Measurements from ENCODE around the gene CLEC6A. TPM values are rescaled to one million over a fixed set of nuclear protein-coding genes. Genes with fewer than 3 reads are reported as not detected.

Gene CLEC6A
- total RNA-seq, 1 experiment from 2014 or later: not detected

DNA sequence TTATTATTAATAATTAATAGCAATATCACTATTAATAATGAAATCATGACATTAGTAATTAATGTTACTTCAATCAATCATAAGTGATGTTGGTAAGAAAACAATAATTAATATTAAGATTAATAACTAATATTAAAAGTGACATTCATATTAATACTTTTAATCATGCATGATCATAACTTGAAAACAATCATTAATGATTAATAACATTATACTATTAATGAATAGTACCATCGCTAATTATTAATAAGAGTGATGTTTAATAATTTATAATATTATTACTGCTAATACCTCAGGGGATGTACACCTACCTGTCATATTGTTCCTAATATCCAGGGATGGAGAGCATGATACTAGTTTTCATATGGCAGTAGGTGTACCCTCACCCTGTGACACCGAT is 10.0 kb upstream of the CLEC6A start:
- CTCF ChIA-PET: no interaction called here
- Histone ChIP-seq H3K36me3 (ENCODE audit: control insufficient read depth in 1 of 2, insufficient read depth in 2 of 2, low read length in 2 of 2) (no peaks in the 10 kb centered on the region), H4K20me1 (ENCODE audit: insufficient read depth) (no peaks in the 10 kb centered on the region), H3K4me2 (ENCODE audit: low read length) (no peak overlapping the region), H3K9ac (ENCODE audit: low read length) (no peak overlapping the region), H3K27me3 (ENCODE audit: insufficient read depth, low read length) (no peaks in the 10 kb centered on the region), H2AFZ (ENCODE audit: low read depth, low read length, poor library complexity, severe bottlenecking) (no peak overlapping the region), H3K79me2 (ENCODE audit: insufficient read depth, low read length) (no peaks in the 10 kb centered on the region), H3K9me2 (ENCODE audit: insufficient read depth) (no peaks in the 10 kb centered on the region), H3K4me1 (ENCODE audit: control insufficient read depth in 1 of 2, insufficient read depth in 2 of 2, low read length in 2 of 2) (no peaks in the 10 kb centered on the region), H3K27ac (ENCODE audit: low read depth, low read length) (no peak overlapping the region), H3K4me3 (replicated peaks in 1 of 2; ENCODE audit: low read depth in 1 of 2, low read length in 2 of 2) (no peak overlapping the region), H3K9me3 (ENCODE audit: control insufficient read depth in 1 of 2, insufficient read depth in 1 of 2, low read depth in 1 of 2, low read length in 2 of 2) (no peaks in the 10 kb centered on the region)
- ATAC-seq (no peak), DNase-seq (ENCODE audit: low read depth, low spot score) (no peak)
- no peak for TF ChIP-seq CEBPB (IDR thresholded peaks at IDR 0.05; ENCODE audit: low read depth)
- no TSS peak for BruUV-seq (replicated peaks)
- POLR2A ChIA-PET: no interaction called here
- intact Hi-C loops (cut with micrococcal nuclease): no loop called here
- RAD21 ChIA-PET (ENCODE audit: low non-redundant PET in 1 of 2, low total read pairs in 2 of 2, uncharacterized antibody in 2 of 2, unreplicated experiment in 2 of 2): no interaction called here

DNA sequence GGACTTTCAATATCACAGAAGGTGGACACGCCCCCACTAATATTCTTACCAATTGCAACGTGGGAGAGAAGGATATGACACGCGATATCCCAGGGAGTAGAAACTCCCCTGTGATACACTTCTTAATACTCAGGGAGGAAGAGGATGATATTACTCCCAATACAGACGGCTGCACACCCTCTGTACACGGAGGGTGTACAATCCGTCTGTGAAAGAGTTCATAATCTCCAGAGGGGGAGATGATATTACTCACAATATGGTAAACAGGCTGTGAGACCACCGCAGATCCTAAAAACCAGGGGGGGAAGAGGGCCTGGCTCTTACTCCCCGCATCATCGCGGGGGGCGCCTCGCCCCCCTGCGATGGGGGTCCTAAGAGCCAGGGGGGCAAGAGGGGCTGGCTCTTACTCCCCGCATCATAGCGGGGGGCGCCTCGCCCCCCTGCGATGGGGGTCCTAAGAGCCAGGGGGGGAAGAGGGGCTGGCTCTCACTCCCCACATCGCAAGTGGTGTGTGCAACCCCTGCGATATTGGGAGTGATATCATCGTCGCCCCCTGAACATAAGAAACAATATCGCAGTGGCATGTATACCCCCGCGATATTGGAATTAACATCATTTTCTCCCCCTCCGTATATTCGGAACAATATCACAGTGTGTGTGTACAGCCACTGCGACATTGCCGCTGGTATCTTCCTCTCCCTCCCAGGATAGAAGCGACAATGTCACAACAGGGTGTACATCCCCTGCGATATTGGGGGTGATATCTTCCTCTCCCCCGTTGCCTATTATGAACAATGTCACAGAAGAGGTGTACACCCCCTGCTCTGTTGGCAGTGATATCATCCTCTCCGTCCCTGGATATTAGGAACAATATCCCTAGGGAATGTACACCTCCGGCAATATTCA is 8.9 kb upstream of the CLEC6A start:
- CTCF ChIA-PET: no interaction called here
- Histone ChIP-seq H3K9me3 (ENCODE audit: control insufficient read depth in 1 of 2, insufficient read depth in 1 of 2, low read depth in 1 of 2, low read length in 2 of 2) (no peaks in the 10 kb centered on the region), H3K36me3 (ENCODE audit: control insufficient read depth in 1 of 2, insufficient read depth in 2 of 2, low read length in 2 of 2) (no peaks in the 10 kb centered on the region), H3K27ac (ENCODE audit: low read depth, low read length) (no peak overlapping the region), H3K9ac (ENCODE audit: low read length) (no peak overlapping the region), H3K4me2 (ENCODE audit: low read length) (no peak overlapping the region), H3K4me1 (ENCODE audit: control insufficient read depth in 1 of 2, insufficient read depth in 2 of 2, low read length in 2 of 2) (no peaks in the 10 kb centered on the region), H3K79me2 (ENCODE audit: insufficient read depth, low read length) (no peaks in the 10 kb centered on the region), H3K27me3 (ENCODE audit: insufficient read depth, low read length) (peaks cover 10% of the 10 kb centered on the region), H2AFZ (ENCODE audit: low read depth, low read length, poor library complexity, severe bottlenecking) (no peak overlapping the region), H3K9me2 (ENCODE audit: insufficient read depth) (no peaks in the 10 kb centered on the region), H4K20me1 (ENCODE audit: insufficient read depth) (no peaks in the 10 kb centered on the region), H3K4me3 (replicated peaks in 1 of 2; ENCODE audit: low read depth in 1 of 2, low read length in 2 of 2) (no peak overlapping the region)
- ATAC-seq (no peak), DNase-seq (ENCODE audit: low read depth, low spot score) (no peak)
- no TSS peak for BruUV-seq (replicated peaks)
- RAD21 ChIA-PET (ENCODE audit: low non-redundant PET in 1 of 2, low total read pairs in 2 of 2, uncharacterized antibody in 2 of 2, unreplicated experiment in 2 of 2): no interaction called here
- POLR2A ChIA-PET: no interaction called here
- intact Hi-C loops (cut with micrococcal nuclease): no loop called here
- TF ChIP-seq JUND (IDR thresholded peaks at IDR 0.05): no peak
- TF ChIP-seq, protein P1, sequence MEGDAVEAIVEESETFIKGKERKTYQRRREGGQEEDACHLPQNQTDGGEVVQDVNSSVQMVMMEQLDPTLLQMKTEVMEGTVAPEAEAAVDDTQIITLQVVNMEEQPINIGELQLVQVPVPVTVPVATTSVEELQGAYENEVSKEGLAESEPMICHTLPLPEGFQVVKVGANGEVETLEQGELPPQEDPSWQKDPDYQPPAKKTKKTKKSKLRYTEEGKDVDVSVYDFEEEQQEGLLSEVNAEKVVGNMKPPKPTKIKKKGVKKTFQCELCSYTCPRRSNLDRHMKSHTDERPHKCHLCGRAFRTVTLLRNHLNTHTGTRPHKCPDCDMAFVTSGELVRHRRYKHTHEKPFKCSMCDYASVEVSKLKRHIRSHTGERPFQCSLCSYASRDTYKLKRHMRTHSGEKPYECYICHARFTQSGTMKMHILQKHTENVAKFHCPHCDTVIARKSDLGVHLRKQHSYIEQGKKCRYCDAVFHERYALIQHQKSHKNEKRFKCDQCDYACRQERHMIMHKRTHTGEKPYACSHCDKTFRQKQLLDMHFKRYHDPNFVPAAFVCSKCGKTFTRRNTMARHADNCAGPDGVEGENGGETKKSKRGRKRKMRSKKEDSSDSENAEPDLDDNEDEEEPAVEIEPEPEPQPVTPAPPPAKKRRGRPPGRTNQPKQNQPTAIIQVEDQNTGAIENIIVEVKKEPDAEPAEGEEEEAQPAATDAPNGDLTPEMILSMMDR (IDR thresholded peaks at IDR 0.05 in 2 of 3, conservative IDR thresholded peaks at IDR 0.05 in 1 of 3; ENCODE audit: borderline replicate concordance in 1 of 3, insufficient read depth in 1 of 3, low read depth in 2 of 3, low read length in 2 of 3): no peak
- TF ChIP-seq SRF (IDR thresholded peaks at IDR 0.05; ENCODE audit: low read depth): no peak
- TF ChIP-seq YY1 (IDR thresholded peaks at IDR 0.05; ENCODE audit: extremely low read depth, insufficient replicate concordance, low read depth, low read length): no peak
- TF ChIP-seq ELF1 (IDR thresholded peaks at IDR 0.05; ENCODE audit: borderline replicate concordance, low read depth): no peak
- no peak for TF ChIP-seq POLR2A (IDR thresholded peaks at IDR 0.05; ENCODE audit: borderline replicate concordance, extremely low read depth, insufficient read depth, insufficient read length)
- TF ChIP-seq, protein P2, sequence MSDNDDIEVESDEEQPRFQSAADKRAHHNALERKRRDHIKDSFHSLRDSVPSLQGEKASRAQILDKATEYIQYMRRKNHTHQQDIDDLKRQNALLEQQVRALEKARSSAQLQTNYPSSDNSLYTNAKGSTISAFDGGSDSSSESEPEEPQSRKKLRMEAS (IDR thresholded peaks at IDR 0.05): no peak
- no peak for TF ChIP-seq SP1 (IDR thresholded peaks at IDR 0.05; ENCODE audit: low read depth)
- TF ChIP-seq CBX3 (IDR thresholded peaks at IDR 0.05; ENCODE audit: low read depth): no peak
- no peak for TF ChIP-seq POLR2AphosphoS5 (IDR thresholded peaks at IDR 0.05; ENCODE audit: low read depth, low read length)
- no peak for TF ChIP-seq TCF7L2 (IDR thresholded peaks at IDR 0.05; ENCODE audit: borderline replicate concordance, extremely low read depth, insufficient read depth, insufficient read length)
- TF ChIP-seq, protein P3, sequence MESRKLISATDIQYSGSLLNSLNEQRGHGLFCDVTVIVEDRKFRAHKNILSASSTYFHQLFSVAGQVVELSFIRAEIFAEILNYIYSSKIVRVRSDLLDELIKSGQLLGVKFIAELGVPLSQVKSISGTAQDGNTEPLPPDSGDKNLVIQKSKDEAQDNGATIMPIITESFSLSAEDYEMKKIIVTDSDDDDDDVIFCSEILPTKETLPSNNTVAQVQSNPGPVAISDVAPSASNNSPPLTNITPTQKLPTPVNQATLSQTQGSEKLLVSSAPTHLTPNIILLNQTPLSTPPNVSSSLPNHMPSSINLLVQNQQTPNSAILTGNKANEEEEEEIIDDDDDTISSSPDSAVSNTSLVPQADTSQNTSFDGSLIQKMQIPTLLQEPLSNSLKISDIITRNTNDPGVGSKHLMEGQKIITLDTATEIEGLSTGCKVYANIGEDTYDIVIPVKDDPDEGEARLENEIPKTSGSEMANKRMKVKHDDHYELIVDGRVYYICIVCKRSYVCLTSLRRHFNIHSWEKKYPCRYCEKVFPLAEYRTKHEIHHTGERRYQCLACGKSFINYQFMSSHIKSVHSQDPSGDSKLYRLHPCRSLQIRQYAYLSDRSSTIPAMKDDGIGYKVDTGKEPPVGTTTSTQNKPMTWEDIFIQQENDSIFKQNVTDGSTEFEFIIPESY (IDR thresholded peaks at IDR 0.05; ENCODE audit: extremely low read depth, insufficient replicate concordance, low read length): no peak
- TF ChIP-seq FOSL1 (IDR thresholded peaks at IDR 0.05; ENCODE audit: low read depth): no peak
- TF ChIP-seq EZH2 (IDR thresholded peaks at IDR 0.05): no peak
- no peak for TF ChIP-seq EZH2phosphoT487 (IDR thresholded peaks at IDR 0.05; ENCODE audit: borderline replicate concordance)
- no peak for TF ChIP-seq SIN3A (IDR thresholded peaks at IDR 0.05; ENCODE audit: low read depth)
- TF ChIP-seq ZFX (IDR thresholded peaks at IDR 0.05): no peak

All from HCT116 (cell line).